ENCODE results near the gene SURF2. TPM values are rescaled to one million over a fixed set of nuclear protein-coding genes. Genes with fewer than 3 reads are reported as not detected.

Gene SURF2
- polyA plus RNA-seq, 1 of the 3 experiments (the other 2 are of a cell fraction) = 46.8 TPM

- no peaks in the 10 kb centered on the region for H3F3A ChIP-seq (replicated peaks; ENCODE audit: insufficient read depth)
- no peaks in the 10 kb centered on the region for H4K20me1 ChIP-seq (ENCODE audit: insufficient read depth)
- H3K9me3 ChIP-seq = no peaks in the 10 kb centered on the region
- H2AFZ ChIP-seq (ENCODE audit: low read depth) = no peak overlapping the region
- no peaks in the 10 kb centered on the region for H3K79me2 ChIP-seq (ENCODE audit: insufficient read depth)
- TF ChIP-seq MEF2A (IDR thresholded peaks at IDR 0.05; ENCODE audit: borderline replicate concordance, low read depth) (no peak), YY1 (IDR thresholded peaks at IDR 0.05; ENCODE audit: low read depth) (no peak), USF1 (IDR thresholded peaks at IDR 0.05; ENCODE audit: borderline replicate concordance, low read depth) (no peak), CHD2 (IDR thresholded peaks at IDR 0.05; ENCODE audit: low read length, partially characterized antibody) (no peak), TEAD4 (IDR thresholded peaks at IDR 0.05; ENCODE audit: borderline replicate concordance, insufficient read depth) (no peak), MXI1 (IDR thresholded peaks at IDR 0.05; ENCODE audit: low read depth, low read length) (no peak), EP300 (IDR thresholded peaks at IDR 0.05; ENCODE audit: borderline replicate concordance in 1 of 2, low read depth in 1 of 2, low read length in 1 of 2) (no peak), USF2 (IDR thresholded peaks at IDR 0.05; ENCODE audit: borderline replicate concordance, low read depth, low read length) (no peak), EZH2phosphoT487 (IDR thresholded peaks at IDR 0.05; ENCODE audit: borderline replicate concordance, low read depth) (no peak), SMC3 (IDR thresholded peaks at IDR 0.05; ENCODE audit: low read depth, low read length) (no peak), RAD21 (IDR thresholded peaks at IDR 0.05; ENCODE audit: low read length) (no peak), ELF1 (IDR thresholded peaks at IDR 0.05) (no peak), SIN3A (IDR thresholded peaks at IDR 0.05; ENCODE audit: borderline replicate concordance, low read depth, low read length) (no peak), IRF3 (IDR thresholded peaks at IDR 0.05; ENCODE audit: low read depth, low read length) (no peak), RCOR1 (IDR thresholded peaks at IDR 0.05; ENCODE audit: low read length) (no peak), NFIC (IDR thresholded peaks at IDR 0.05; ENCODE audit: borderline replicate concordance) (no peak), TAF1 (IDR thresholded peaks at IDR 0.05; ENCODE audit: borderline replicate concordance, low read depth, low read length) (no peak), MAX (IDR thresholded peaks at IDR 0.05; ENCODE audit: low read depth) (no peak)
- TF ChIP-seq, protein P1, sequence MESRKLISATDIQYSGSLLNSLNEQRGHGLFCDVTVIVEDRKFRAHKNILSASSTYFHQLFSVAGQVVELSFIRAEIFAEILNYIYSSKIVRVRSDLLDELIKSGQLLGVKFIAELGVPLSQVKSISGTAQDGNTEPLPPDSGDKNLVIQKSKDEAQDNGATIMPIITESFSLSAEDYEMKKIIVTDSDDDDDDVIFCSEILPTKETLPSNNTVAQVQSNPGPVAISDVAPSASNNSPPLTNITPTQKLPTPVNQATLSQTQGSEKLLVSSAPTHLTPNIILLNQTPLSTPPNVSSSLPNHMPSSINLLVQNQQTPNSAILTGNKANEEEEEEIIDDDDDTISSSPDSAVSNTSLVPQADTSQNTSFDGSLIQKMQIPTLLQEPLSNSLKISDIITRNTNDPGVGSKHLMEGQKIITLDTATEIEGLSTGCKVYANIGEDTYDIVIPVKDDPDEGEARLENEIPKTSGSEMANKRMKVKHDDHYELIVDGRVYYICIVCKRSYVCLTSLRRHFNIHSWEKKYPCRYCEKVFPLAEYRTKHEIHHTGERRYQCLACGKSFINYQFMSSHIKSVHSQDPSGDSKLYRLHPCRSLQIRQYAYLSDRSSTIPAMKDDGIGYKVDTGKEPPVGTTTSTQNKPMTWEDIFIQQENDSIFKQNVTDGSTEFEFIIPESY (IDR thresholded peaks at IDR 0.05; ENCODE audit: borderline replicate concordance, low read depth) = no peak
- TF ChIP-seq, protein P2, sequence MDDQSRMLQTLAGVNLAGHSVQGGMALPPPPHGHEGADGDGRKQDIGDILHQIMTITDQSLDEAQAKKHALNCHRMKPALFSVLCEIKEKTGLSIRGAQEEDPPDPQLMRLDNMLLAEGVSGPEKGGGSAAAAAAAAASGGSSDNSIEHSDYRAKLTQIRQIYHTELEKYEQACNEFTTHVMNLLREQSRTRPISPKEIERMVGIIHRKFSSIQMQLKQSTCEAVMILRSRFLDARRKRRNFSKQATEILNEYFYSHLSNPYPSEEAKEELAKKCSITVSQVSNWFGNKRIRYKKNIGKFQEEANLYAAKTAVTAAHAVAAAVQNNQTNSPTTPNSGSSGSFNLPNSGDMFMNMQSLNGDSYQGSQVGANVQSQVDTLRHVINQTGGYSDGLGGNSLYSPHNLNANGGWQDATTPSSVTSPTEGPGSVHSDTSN (IDR thresholded peaks at IDR 0.05) = no peak
- ChIA-PET CTCF (interaction anchor here (1.0 kb wide), 1 partner anchor 17 kb away, joined by 3 read pairs; no protein-coding TSS in a partner anchor), POLR2A (no interaction called here)
- H3K4me3 ChIP-seq (ENCODE audit: low read depth in 2 of 2, low read length in 1 of 2) = no peak overlapping the region
- no peaks in the 10 kb centered on the region for H3K36me3 ChIP-seq (replicated peaks in 1 of 2; ENCODE audit: control insufficient read depth in 1 of 2, insufficient read depth in 2 of 2, low read length in 1 of 2)
- no peaks in the 10 kb centered on the region for H3K4me1 ChIP-seq (ENCODE audit: control insufficient read depth in 1 of 2, insufficient read depth in 2 of 2, low read depth in 1 of 2, low read length in 1 of 2)
- WGBS (ENCODE audit: low lambda C conversion rate) = 45% methylated on average over 3 of the region's 3 CpGs
- H3K9ac ChIP-seq = no peak overlapping the region
- H3K27ac ChIP-seq (ENCODE audit: low read depth in 2 of 2, low read length in 1 of 2) = no peak overlapping the region
- H3K27me3 ChIP-seq (ENCODE audit: insufficient read depth) = no peaks in the 10 kb centered on the region
- no peak overlapping the region for H3K4me2 ChIP-seq
- DNase-seq = no peak
- H3K9me2 ChIP-seq = no peaks in the 10 kb centered on the region
Measured at GRCh38 chr9:133393399-133393798, 37.0 kb downstream of the SURF2 start.
